ENCODE data around the gene TLCD3A. TPM values are rescaled to one million over a fixed set of nuclear protein-coding genes. Genes with fewer than 3 reads are reported as not detected.
"Not testable (repeated sequence)": the region's sequence is repeated elsewhere in the genome, so short reads cannot be mapped to it uniquely, and the experiment has no call there.

The TLCD3A gene
- total RNA-seq, 1 experiment from 2014 or later, result 21.6 TPM

- POLR2A ChIA-PET; DNase-seq (ENCODE audit: low spot score); H3K4me3 Mint-ChIP-seq; H3K9me3 Mint-ChIP-seq; H3K27me3 Mint-ChIP-seq (ENCODE audit: low read depth): not testable (repeated sequence)
- TF ChIP-seq NFYB (CRISPR knock-in tag; conservative IDR thresholded peaks at IDR 0.05; ENCODE audit: low read depth), result peak; percentile 82
- CTCF ChIA-PET, result interaction anchor here (1.4 to 10.3 kb wide), 2 partner anchors 190 to 207 kb away, joined by 3 to 190 read pairs; partner anchors contain the start of genes NXN and TIMM22
- ATAC-seq, result peak; percentile 37
- Mint-ChIP-seq H3K36me3 (peaks cover 42% of the 10 kb centered on the region), H3K4me1 (peaks cover 15% of the 10 kb centered on the region), H3K27ac (peak overlapping the region; percentile 76; the same call in 1 of the 2 replicates)
These were observed 57.8 kb downstream of the TLCD3A start for GRCh38 chr17:789931-790873.

- peaks cover 15% of the 10 kb centered on the region for H3K4me1 Mint-ChIP-seq
- H3K9me3 Mint-ChIP-seq; DNase-seq (ENCODE audit: low spot score); POLR2A ChIA-PET; H3K4me3 Mint-ChIP-seq; H3K27me3 Mint-ChIP-seq (ENCODE audit: low read depth): not testable (repeated sequence)
- ATAC-seq, result peak; percentile 8
- H3K36me3 Mint-ChIP-seq, result peaks cover 42% of the 10 kb centered on the region
- CTCF ChIA-PET, result interaction anchor here (1.4 to 10.3 kb wide), 2 partner anchors 190 to 206 kb away, joined by 3 to 190 read pairs; partner anchors contain the start of genes NXN and TIMM22
- TF ChIP-seq NFYB (CRISPR knock-in tag; conservative IDR thresholded peaks at IDR 0.05; ENCODE audit: low read depth), result peak; percentile 69
- peak overlapping the region; percentile 21; the same call in 1 of the 2 replicates for H3K27ac Mint-ChIP-seq
These were observed 58.5 kb downstream of the TLCD3A start for GRCh38 chr17:790874-791247.

- Mint-ChIP-seq H3K36me3 (peaks cover 42% of the 10 kb centered on the region), H3K27ac (0 out of 2 replicates have a peak overlapping the region, but pooled peaks have one; percentile 26), H3K9me3 (no peaks in the 10 kb centered on the region), H3K4me3 (no peak overlapping the region), H3K27me3 (ENCODE audit: low read depth) (no peaks in the 10 kb centered on the region), H3K4me1 (peaks cover 15% of the 10 kb centered on the region)
- ATAC-seq, result no peak
- ChIA-PET CTCF (interaction anchor here (0.6 to 10.3 kb wide), 5 partner anchors 9 to 265 kb away, joined by 3 to 190 read pairs (median 3); partner anchors contain the start of genes GLOD4, MRM3, NXN and TIMM22), POLR2A (no interaction called here)
- TF ChIP-seq ZNF281 (CRISPR knock-in tag; IDR thresholded peaks at IDR 0.05), result no peak
- TF ChIP-seq ZNF396 (CRISPR knock-in tag; IDR thresholded peaks at IDR 0.05; ENCODE audit: borderline replicate concordance), result no peak
- no peak for TF ChIP-seq KAT7 (CRISPR knock-in tag; IDR thresholded peaks at IDR 0.05; ENCODE audit: borderline replicate concordance)
- TF ChIP-seq E2F5 (CRISPR knock-in tag; IDR thresholded peaks at IDR 0.05), result no peak
- no peak for TF ChIP-seq MYBL2 (CRISPR knock-in tag; IDR thresholded peaks at IDR 0.05)
- DNase-seq (ENCODE audit: low spot score), result no peak
These were observed 59.4 kb downstream of the TLCD3A start for GRCh38 chr17:791829-792228.

- ChIA-PET CTCF (interaction anchor here (0.6 to 10.3 kb wide), 5 partner anchors 10 to 264 kb away, joined by 3 to 190 read pairs (median 3); partner anchors contain the start of genes GLOD4, MRM3, NXN and TIMM22), POLR2A (no interaction called here)
- Mint-ChIP-seq H3K9me3 (no peaks in the 10 kb centered on the region), H3K4me3 (no peak overlapping the region), H3K27ac (peak overlapping the region; percentile 74), H3K27me3 (ENCODE audit: low read depth) (no peaks in the 10 kb centered on the region), H3K4me1 (peaks cover 15% of the 10 kb centered on the region), H3K36me3 (peaks cover 43% of the 10 kb centered on the region)
- no peak for DNase-seq (ENCODE audit: low spot score)
- TF ChIP-seq NFATC4 (CRISPR knock-in tag; IDR thresholded peaks at IDR 0.05) (no peak), FOXP1 (CRISPR knock-in tag; IDR thresholded peaks at IDR 0.05; ENCODE audit: borderline replicate concordance) (no peak), TEAD1 (CRISPR knock-in tag; IDR thresholded peaks at IDR 0.05) (no peak), ZSCAN18 (CRISPR knock-in tag; IDR thresholded peaks at IDR 0.05) (no peak), ZNF219 (CRISPR knock-in tag; IDR thresholded peaks at IDR 0.05; ENCODE audit: borderline replicate concordance) (no peak)
- no peak for ATAC-seq
These were observed 59.9 kb downstream of the TLCD3A start for GRCh38 chr17:792277-792676.

Other genes with a start within 250 kb of the TLCD3A start
- 44.5 to 55.6 TPM (median 49.8 TPM) in 3 replicates for gene VPS53, start 17.8 kb upstream of the TLCD3A start, total RNA-seq (2021)
- gene GEMIN4, start 19.7 kb downstream of the TLCD3A start, total RNA-seq (2021), result 39.9 to 48.4 TPM (median 42.1 TPM) in 3 replicates
- 69.0 to 73.3 TPM (median 69.1 TPM) in 3 replicates for gene GLOD4, start 49.7 kb downstream of the TLCD3A start, total RNA-seq (2021)
- 23.1 to 25.0 TPM (median 24.3 TPM) in 3 replicates for gene MRM3, start 49.8 kb downstream of the TLCD3A start, total RNA-seq (2021)
- gene NXN, start 247.2 kb downstream of the TLCD3A start, total RNA-seq (2021), result 96.8 to 100 TPM (median 98.7 TPM) in 3 replicates

Data from WTC11 (cell line).